Measurements from ENCODE around the gene NRG3. TPM values are rescaled to one million over a fixed set of nuclear protein-coding genes. Genes with fewer than 3 reads are reported as not detected.

Gene NRG3
- total RNA-seq, 2 donors from 2014 or later = 0.41 TPM; not detected in 1

DNA sequence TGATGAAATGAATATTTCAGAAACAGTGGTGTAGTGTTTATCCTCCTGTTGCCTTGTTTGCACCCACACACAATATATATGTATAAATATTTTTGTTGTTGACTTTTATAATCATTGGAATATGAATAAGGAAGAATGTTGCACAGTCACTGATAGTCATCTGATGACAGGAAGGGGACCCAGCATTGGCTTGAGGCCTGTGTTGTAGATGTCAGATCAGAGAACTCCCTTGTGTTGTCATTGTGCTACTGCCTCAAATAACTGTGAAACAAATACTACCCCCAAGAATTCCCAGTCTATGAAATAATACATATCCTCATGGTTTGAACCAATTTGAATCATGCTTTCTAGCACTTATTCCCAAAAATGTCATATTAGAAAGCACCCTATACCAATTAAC, 84.0 kb downstream of the NRG3 start:
- TF ChIP-seq, protein P1, sequence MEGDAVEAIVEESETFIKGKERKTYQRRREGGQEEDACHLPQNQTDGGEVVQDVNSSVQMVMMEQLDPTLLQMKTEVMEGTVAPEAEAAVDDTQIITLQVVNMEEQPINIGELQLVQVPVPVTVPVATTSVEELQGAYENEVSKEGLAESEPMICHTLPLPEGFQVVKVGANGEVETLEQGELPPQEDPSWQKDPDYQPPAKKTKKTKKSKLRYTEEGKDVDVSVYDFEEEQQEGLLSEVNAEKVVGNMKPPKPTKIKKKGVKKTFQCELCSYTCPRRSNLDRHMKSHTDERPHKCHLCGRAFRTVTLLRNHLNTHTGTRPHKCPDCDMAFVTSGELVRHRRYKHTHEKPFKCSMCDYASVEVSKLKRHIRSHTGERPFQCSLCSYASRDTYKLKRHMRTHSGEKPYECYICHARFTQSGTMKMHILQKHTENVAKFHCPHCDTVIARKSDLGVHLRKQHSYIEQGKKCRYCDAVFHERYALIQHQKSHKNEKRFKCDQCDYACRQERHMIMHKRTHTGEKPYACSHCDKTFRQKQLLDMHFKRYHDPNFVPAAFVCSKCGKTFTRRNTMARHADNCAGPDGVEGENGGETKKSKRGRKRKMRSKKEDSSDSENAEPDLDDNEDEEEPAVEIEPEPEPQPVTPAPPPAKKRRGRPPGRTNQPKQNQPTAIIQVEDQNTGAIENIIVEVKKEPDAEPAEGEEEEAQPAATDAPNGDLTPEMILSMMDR (IDR thresholded peaks at IDR 0.05) = no peak
- Histone ChIP-seq H3K27me3 (replicated peaks; ENCODE audit: insufficient read depth) (no peaks in the 10 kb centered on the region), H3K4me1 (ENCODE audit: control insufficient read depth in 1 of 2, low read depth in 2 of 2) (no peaks in the 10 kb centered on the region), H3K9me3 (no peaks in the 10 kb centered on the region), H3K36me3 (no peaks in the 10 kb centered on the region), H3K4me3 (no peak overlapping the region), H3K27ac (no peak overlapping the region)
- ATAC-seq (ENCODE audit: insufficient number of reproducible peaks, low FRiP score, low read depth) (no peak), DNase-seq (ENCODE audit: low spot score) (no peak)

GRCh38 chr10:81961451-81962184, 86.6 kb downstream of the NRG3 start:
- TF ChIP-seq, protein P1 (IDR thresholded peaks at IDR 0.05) = no peak
- DNase-seq (ENCODE audit: low spot score) (no peak), ATAC-seq (ENCODE audit: insufficient number of reproducible peaks, low FRiP score, low read depth) (no peak)
- no peak overlapping the region for H3K27ac ChIP-seq
- H3K36me3 ChIP-seq = no peaks in the 10 kb centered on the region
- H3K4me1 ChIP-seq (ENCODE audit: control insufficient read depth in 1 of 2, low read depth in 2 of 2) = no peaks in the 10 kb centered on the region
- H3K27me3 ChIP-seq (replicated peaks; ENCODE audit: insufficient read depth) = no peaks in the 10 kb centered on the region
- no peaks in the 10 kb centered on the region for H3K9me3 ChIP-seq
- H3K4me3 ChIP-seq = no peak overlapping the region

GRCh38 chr10:81963606-81964005, 88.6 kb downstream of the NRG3 start:
- no peaks in the 10 kb centered on the region for H3K27me3 ChIP-seq (replicated peaks; ENCODE audit: insufficient read depth)
- no peak for ATAC-seq (ENCODE audit: insufficient number of reproducible peaks, low FRiP score, low read depth)
- H3K9me3 ChIP-seq = no peaks in the 10 kb centered on the region
- H3K36me3 ChIP-seq = no peaks in the 10 kb centered on the region
- no peak for DNase-seq (ENCODE audit: low spot score)
- no peak overlapping the region for H3K4me3 ChIP-seq
- H3K27ac ChIP-seq = no peak overlapping the region
- H3K4me1 ChIP-seq (ENCODE audit: control insufficient read depth in 1 of 2, low read depth in 2 of 2) = no peaks in the 10 kb centered on the region
- TF ChIP-seq, protein P1 (IDR thresholded peaks at IDR 0.05) = no peak

- no peaks in the 10 kb centered on the region for H3K4me1 ChIP-seq (ENCODE audit: control insufficient read depth in 1 of 2, low read depth in 2 of 2)
- H3K27ac ChIP-seq = no peak overlapping the region
- TF ChIP-seq, protein P1 (IDR thresholded peaks at IDR 0.05) = no peak
- no peaks in the 10 kb centered on the region for H3K27me3 ChIP-seq (replicated peaks; ENCODE audit: insufficient read depth)
- H3K9me3 ChIP-seq = no peaks in the 10 kb centered on the region
- no peaks in the 10 kb centered on the region for H3K36me3 ChIP-seq
- ATAC-seq (ENCODE audit: insufficient number of reproducible peaks, low FRiP score, low read depth) (no peak), DNase-seq (ENCODE audit: low spot score) (no peak)
- H3K4me3 ChIP-seq = no peak overlapping the region
Measured at GRCh38 chr10:81967716-81968115, 92.7 kb downstream of the NRG3 start.

GRCh38 chr10:81969136-81969535, 94.1 kb downstream of the NRG3 start:
- no peaks in the 10 kb centered on the region for H3K36me3 ChIP-seq
- no peak for ATAC-seq (ENCODE audit: insufficient number of reproducible peaks, low FRiP score, low read depth)
- no peak overlapping the region for H3K4me3 ChIP-seq
- no peaks in the 10 kb centered on the region for H3K4me1 ChIP-seq (ENCODE audit: control insufficient read depth in 1 of 2, low read depth in 2 of 2)
- no peaks in the 10 kb centered on the region for H3K9me3 ChIP-seq
- TF ChIP-seq, protein P1 (IDR thresholded peaks at IDR 0.05) = no peak
- no peaks in the 10 kb centered on the region for H3K27me3 ChIP-seq (replicated peaks; ENCODE audit: insufficient read depth)
- no peak for DNase-seq (ENCODE audit: low spot score)
- H3K27ac ChIP-seq = no peak overlapping the region

All from thoracic aorta (tissue), 2 donors.